SHP77 (cell line): Measurements from ENCODE around the gene UNC79.

ENCODE experiments used
- DNase-seq, 2 experiments: peaks; one replicate each; lab custom pipeline; 2025; lab: John Stamatoyannopoulos, UW

UNC79 gene

DNA sequence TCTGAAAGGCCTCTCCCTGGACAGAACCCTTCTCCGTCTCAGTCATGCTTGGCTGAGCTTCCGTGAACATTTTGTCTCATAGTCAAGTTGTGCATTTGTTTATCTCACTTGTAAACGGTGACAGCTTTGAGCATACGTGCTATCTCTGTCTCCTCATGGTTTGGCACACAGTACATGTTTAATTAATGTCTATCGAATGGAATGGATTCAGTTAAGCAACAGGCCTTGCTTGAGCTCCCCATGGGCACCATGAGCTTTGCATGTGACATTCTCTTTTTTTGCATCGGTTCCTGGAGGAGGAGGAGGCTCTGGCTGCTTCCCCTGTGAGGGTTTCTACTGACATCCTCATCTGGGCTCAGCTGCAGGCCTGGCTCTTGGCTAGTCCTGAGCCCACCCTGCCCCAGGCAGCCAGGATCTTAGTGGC, 277.6 kb downstream of the UNC79 start:
- no peak for DNase-seq

DNA sequence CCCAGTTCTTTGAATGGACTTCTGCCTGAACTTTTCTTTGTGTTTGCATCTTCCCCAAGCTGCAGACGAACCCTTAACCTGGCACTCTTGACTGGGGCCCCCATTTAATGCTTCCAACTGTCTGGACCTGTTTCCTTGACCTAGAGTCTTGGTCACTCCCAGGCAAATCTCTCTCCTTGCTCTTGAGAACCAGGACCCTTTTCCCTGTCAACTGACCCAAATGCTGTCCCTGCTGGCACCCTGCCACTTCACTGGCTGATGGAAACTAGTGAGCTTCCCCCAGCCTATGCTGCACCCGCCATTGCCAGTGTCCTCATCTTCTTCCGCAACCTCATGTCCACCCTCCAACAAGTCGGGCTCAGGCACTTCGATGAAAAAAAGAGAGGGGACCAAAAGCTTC, 278.1 kb downstream of the UNC79 start:
- DNase-seq, result no peak

DNA sequence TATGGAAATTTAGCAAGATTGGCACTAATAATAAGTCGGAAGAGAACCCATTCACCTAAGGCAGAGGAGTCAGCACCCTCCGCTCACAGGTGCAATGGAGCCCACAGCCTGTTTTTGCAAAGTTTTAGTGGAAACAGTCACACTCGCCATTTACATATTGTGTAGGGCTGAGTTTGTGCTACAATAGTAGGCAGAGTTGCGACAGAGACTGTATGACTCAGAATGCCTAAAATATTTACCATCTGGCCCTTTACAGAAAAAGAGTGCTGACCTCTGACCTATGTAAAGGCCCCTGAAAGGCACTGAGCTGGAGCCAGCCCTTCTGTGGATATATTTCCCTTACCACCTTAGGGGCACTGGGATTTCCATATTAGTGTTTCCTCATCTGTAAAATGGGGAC, 278.5 kb downstream of the UNC79 start:
- DNase-seq, result no peak

DNA sequence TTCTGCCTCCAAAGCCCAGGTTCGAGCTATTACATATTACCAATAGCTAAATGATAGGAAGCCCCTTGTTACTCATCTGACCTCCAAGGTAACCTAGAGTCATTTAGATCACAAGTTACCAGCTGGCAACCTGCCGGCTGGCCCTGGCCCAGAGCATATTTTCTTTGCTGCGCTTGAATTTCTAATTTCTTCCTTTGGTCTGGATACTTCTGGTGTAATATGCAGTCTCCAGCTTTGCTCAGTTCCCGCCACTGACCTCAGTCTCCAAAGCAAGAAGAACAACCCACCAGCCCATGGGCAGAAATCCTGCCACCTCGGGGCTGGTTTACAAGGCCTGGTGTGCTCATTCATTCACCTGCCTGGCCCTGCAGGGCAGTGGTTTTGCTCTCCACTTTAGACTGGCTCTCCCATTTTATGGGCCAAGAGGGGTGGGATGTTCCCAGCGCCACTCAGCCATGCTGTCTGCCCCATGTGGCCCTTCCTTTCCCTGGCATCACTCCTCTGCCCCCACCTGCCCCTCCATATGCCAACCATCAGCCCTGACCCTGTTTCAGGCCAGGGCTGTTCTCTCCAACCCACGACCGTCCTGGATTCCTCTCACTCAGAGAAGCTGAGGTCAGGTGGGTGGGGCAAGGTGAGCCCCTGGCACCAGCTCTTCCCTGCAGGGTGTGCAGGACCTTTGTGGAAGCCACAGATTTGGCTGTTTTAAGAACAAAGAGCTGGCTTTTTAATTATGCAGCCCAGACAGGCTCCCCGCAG, 281.5 kb downstream of the UNC79 start:
- no peak for DNase-seq

DNA sequence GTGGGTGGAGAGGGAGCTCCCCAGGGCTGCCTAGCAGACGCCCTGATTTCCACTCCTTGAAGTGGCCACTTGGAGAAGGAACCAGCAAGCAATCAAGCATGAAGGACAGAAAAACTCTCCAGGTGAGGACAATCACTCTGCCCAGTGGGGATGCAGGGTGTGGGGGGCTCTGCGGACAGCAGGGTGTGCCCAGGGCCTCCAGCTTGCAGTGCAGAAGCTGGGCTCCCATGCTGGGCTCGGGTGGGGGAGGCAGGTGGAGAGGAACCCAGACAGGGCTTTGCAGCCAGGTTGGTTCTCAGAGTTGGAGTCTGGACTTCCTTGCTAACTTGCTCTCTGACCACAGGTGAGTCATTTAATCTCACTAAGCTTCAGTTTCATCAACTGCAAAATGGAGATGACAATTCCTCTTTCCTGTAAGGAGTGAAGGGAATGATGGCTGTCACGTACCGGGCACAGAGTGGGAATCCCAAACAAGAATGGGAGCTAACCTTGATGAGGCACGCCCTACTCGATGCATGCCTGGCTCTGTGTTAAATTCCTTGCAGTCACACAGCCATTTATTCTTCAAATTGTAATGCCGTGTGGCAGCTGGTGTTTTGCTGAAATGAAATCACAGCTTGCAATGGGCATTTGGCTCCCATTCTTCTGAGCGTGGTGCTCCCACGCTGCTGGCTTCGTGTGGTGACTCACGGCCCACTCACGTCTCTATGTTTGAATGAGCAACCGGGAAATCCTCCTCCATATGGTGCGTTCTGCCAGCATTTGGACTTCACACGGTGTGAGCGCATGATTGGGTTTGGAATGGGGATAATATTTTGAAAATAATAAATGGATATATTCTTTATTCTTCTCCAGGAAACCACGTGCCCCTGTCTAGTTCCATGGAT, 282.3 kb downstream of the UNC79 start:
- DNase-seq, result no peak

- no peak for DNase-seq
Observed at GRCh38 chr14:93713726-93714405, 283.1 kb downstream of the UNC79 start.

DNA sequence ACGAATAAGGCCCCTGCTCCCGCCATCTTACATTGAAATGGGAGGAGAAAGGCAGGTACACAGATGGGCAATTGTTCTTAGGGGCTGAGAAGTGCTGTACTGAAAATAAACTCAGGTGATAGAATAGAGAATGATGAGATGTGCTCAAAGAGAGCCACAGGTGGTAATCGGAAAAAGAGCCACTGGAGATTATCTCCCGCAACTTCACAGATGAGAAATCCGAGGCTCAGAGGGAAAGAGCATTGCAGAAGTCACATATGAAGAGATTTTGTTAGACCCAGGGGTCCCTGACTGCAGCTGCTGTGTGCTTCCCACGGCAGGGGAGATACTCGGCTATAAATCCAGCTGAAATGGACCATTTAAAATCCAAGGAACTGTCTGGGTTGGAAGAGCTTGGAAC, 283.9 kb downstream of the UNC79 start:
- DNase-seq, result no peak

DNA sequence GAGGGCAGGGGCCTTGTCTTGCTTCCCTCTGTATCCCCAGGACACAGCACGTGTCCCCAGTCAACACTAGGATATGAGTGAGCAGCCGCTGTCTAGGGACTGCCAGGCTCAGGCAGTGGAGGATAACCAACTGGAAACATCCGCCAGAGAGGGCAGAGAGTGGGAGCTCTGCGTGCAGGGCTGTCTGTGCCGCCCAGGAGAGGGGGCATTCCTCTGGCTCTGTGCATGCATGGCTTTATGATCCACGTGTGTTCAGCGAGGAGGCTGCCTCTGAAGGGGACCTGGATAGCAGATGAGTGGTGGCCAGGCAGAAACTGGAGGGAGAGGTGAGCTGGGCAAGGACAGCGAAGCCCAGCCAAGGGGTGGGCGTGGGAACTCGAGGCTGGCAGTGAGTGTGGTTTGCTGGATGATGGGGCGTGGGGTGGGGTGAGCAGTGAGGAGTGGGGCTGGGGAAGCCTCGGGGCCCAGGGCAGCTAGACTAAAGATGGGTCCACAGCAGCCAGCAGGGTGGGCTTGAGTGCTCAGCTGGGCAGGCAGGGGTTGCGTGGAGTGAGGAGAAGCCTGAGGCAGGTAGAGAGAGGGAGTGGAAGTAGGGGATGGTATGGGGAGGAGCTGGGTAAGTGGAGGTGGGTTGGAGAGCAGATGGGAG, 284.7 kb downstream of the UNC79 start:
- DNase-seq, result no peak

GRCh38 chr14:93716002-93716745, 285.4 kb downstream of the UNC79 start:
- DNase-seq, result no peak

GRCh38 chr14:93716746-93717667, 286.3 kb downstream of the UNC79 start:
- no peak for DNase-seq

GRCh38 chr14:93717668-93718320, 287.1 kb downstream of the UNC79 start:
- no peak for DNase-seq

DNA sequence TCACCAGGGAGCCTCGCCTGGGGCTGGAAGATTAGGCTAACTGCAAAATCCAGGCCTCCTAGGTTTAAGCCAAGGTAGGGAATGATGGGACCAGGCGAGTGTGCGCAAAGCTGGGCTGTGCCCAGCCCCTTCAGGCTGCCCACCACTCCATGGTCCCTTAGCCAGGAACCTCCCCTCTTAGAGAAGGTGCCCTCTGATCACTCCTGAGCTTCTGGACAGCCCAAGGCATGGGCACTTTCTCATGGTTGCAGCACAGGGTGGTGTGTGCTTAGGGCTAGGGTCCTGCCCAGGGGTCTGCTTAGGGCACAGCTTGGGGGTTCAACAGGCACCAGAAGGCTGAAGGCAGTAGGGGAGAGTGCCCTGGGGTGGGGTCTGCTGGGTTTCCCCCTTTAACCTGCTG, 288.5 kb downstream of the UNC79 start:
- DNase-seq, result no peak

DNA sequence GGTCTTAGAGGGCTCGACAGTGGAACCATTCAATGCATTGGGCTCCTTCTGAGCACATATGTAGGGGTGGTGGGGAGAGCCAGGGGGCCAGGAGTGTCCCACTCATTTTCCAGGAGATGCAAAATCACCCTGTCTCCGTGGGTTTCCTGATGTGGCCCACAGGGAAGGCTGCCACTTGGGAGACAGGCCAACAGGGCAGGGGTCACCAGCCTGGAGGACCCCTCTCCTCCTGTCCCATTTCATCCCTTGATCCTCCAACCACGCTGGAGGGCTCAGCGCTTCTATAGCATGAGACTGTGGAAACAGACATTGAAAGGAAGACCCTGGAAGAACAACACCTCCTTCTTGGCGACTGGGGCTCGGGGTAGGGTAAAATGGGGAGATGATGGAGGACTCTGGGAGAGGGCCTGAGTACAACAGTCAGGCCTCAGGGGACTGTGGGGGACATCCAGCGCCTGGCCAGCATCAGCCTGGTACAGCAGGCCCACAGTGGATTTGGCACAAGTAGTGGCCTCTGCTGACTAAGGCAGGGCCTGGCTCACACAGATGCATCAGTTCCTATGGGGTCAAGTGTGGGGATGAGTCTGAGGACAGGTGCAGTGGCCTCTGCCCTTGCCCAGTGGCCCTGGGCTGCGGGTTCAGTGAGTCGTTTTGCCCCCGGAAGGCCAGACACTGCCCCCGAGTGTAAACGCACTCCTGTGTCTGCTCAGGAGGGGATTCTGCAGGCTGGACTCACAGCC, 289.5 kb downstream of the UNC79 start:
- no peak for DNase-seq

GRCh38 chr14:93720981-93721483, 290.3 kb downstream of the UNC79 start:
- no peak for DNase-seq

GRCh38 chr14:93723001-93723400, 292.3 kb downstream of the UNC79 start:
- DNase-seq, result no peak

GRCh38 chr14:93725002-93725582, 294.4 kb downstream of the UNC79 start:
- DNase-seq, result no peak

DNA sequence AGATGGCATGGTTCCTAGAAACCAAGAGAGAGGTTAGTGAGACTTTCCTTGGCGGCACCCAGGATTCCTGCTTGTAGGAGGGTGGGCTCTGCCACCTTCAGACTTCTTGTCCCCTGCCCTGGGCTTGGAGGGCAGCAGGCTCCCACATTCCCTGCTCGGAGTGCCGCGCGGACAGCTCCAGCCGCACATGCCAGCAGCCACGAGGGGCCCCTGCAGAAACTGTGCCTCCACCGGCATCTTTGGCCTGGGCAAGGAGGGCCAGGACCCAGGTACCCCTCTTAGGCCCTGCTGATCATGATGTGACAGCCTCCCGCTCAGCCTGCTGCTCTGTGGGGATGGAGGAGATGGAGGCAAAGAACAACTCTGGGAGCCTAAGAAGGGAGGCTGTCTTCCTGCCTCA, 295.3 kb downstream of the UNC79 start:
- DNase-seq, result no peak

GRCh38 chr14:93727039-93727740, 296.5 kb downstream of the UNC79 start:
- DNase-seq, result no peak
